ENCODE measurements around the gene TSEN2.

- TF ChIP-seq CTCF (IDR thresholded peaks at IDR 0.05 in 2 of 3, conservative IDR thresholded peaks at IDR 0.05 in 1 of 3; ENCODE audit: control insufficient read depth in 2 of 3, extremely low read depth in 1 of 3, insufficient read depth in 1 of 3, low read depth in 3 of 3, low read length in 3 of 3) (no peak), EP300 (IDR thresholded peaks at IDR 0.05; ENCODE audit: borderline replicate concordance in 1 of 2, control insufficient read depth in 1 of 2, low read depth in 2 of 2, low read length in 2 of 2) (no peak), NFYB (IDR thresholded peaks at IDR 0.05; ENCODE audit: insufficient read depth, low read depth, low read length) (no peak), IRF4 (IDR thresholded peaks at IDR 0.05; ENCODE audit: low read depth, low read length) (no peak), RFX5 (IDR thresholded peaks at IDR 0.05; ENCODE audit: low read depth, low read length) (no peak), POLR2AphosphoS5 (IDR thresholded peaks at IDR 0.05; ENCODE audit: low read length) (no peak), CEBPB (IDR thresholded peaks at IDR 0.05; ENCODE audit: borderline replicate concordance in 1 of 2, low read depth in 2 of 2, low read length in 2 of 2) (no peak), TAF1 (IDR thresholded peaks at IDR 0.05; ENCODE audit: borderline replicate concordance, low read depth, low read length) (no peak), ELK1 (IDR thresholded peaks at IDR 0.05; ENCODE audit: low read depth, low read length) (no peak), NR2C1 (IDR thresholded peaks at IDR 0.05) (no peak)
Measured at GRCh38 chr3:12571986-12572385, 87.7 kb downstream of the TSEN2 start.
